ENCODE measurements around the gene HSD17B14.

The HSD17B14 gene

GRCh38 chr19:48821633-48822032 is 14.7 kb downstream of the HSD17B14 start:
- H3K27ac ChIP-seq = no peak overlapping the region
- TF ChIP-seq ZFX (IDR thresholded peaks at IDR 0.05) = no peak
- TF ChIP-seq, protein P1, sequence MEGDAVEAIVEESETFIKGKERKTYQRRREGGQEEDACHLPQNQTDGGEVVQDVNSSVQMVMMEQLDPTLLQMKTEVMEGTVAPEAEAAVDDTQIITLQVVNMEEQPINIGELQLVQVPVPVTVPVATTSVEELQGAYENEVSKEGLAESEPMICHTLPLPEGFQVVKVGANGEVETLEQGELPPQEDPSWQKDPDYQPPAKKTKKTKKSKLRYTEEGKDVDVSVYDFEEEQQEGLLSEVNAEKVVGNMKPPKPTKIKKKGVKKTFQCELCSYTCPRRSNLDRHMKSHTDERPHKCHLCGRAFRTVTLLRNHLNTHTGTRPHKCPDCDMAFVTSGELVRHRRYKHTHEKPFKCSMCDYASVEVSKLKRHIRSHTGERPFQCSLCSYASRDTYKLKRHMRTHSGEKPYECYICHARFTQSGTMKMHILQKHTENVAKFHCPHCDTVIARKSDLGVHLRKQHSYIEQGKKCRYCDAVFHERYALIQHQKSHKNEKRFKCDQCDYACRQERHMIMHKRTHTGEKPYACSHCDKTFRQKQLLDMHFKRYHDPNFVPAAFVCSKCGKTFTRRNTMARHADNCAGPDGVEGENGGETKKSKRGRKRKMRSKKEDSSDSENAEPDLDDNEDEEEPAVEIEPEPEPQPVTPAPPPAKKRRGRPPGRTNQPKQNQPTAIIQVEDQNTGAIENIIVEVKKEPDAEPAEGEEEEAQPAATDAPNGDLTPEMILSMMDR (conservative IDR thresholded peaks at IDR 0.05) = no peak

DNA sequence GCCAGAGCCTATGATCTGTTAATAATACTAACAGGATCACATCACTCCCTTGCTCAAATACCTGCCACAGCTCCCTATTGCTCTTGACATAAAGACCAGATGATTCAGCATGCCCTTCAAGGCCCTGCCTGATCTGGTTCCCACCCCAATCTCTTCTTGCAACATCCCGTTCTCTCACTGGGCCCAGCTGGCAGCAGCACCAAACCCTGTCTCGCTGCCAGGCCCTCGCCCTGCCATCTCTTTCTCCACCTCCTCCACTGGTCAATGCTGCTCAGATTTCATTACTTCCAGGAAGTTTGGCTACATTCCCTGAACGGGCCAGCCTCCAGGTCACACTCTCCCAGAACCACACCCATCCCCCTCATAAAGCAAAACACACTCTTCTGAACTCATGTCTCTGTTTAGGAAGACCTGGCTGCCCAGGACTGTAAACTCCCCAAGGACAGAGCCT is 16.9 kb downstream of the HSD17B14 start:
- TF ChIP-seq ZFX (IDR thresholded peaks at IDR 0.05) = no peak
- TF ChIP-seq, protein P1 (conservative IDR thresholded peaks at IDR 0.05) = no peak
- peak overlapping the region; percentile 79 for H3K27ac ChIP-seq

GRCh38 chr19:48818234-48818820 is 18.0 kb downstream of the HSD17B14 start:
- peak overlapping the region; percentile 79 for H3K27ac ChIP-seq
- TF ChIP-seq, protein P1 (conservative IDR thresholded peaks at IDR 0.05) = no peak
- TF ChIP-seq ZFX (IDR thresholded peaks at IDR 0.05) = no peak

GRCh38 chr19:48817585-48818124 is 18.6 kb downstream of the HSD17B14 start:
- no peak for TF ChIP-seq ZFX (IDR thresholded peaks at IDR 0.05)
- TF ChIP-seq, protein P1 (conservative IDR thresholded peaks at IDR 0.05) = no peak
- peak overlapping the region; percentile 79 for H3K27ac ChIP-seq

GRCh38 chr19:48815870-48816501 is 20.3 kb downstream of the HSD17B14 start:
- peak overlapping the region; percentile 23; the same call in 1 of the 2 replicates for H3K27ac ChIP-seq

GRCh38 chr19:48814895-48815294 is 21.4 kb downstream of the HSD17B14 start:
- TF ChIP-seq ZFX (IDR thresholded peaks at IDR 0.05) = no peak
- TF ChIP-seq, protein P1 (conservative IDR thresholded peaks at IDR 0.05) = no peak
- no peak overlapping the region; the same call in 1 of the 2 replicates for H3K27ac ChIP-seq

More at GRCh38 chr19:48815870-48816501, 20.3 kb downstream of the HSD17B14 start:
- TF ChIP-seq, protein P1 (conservative IDR thresholded peaks at IDR 0.05) = no peak; the same call in 1 of the 2 replicates
- no peak for TF ChIP-seq ZFX (IDR thresholded peaks at IDR 0.05)

All from C4-2B (cell line).